ENCODE data around the gene SLC35E2B.

SLC35E2B gene

GRCh38 chr1:1672181-1672965, 20.2 kb downstream of the SLC35E2B start:
- no peak for TF ChIP-seq SIN3A (IDR thresholded peaks at IDR 0.05; ENCODE audit: borderline replicate concordance, insufficient read depth, low read length)
- TF ChIP-seq POLR2AphosphoS5 (IDR thresholded peaks at IDR 0.05; ENCODE audit: low read depth, low read length): no peak
- TF ChIP-seq REST (IDR thresholded peaks at IDR 0.05; ENCODE audit: insufficient read depth in 1 of 2, low read depth in 2 of 2, low read length in 2 of 2): no peak
- no peak for TF ChIP-seq FOXP2 (optimal IDR thresholded peaks at IDR 0.05; ENCODE audit: borderline replicate concordance, extremely low read depth, extremely low read length, insufficient read depth)
- TF ChIP-seq TAF1 (IDR thresholded peaks at IDR 0.05; ENCODE audit: borderline replicate concordance, insufficient read depth, low read length): no peak

- no peak for TF ChIP-seq POLR2AphosphoS5 (IDR thresholded peaks at IDR 0.05; ENCODE audit: low read depth, low read length)
- TF ChIP-seq TAF1 (IDR thresholded peaks at IDR 0.05; ENCODE audit: borderline replicate concordance, insufficient read depth, low read length): no peak
- no peak for TF ChIP-seq FOXP2 (optimal IDR thresholded peaks at IDR 0.05; ENCODE audit: borderline replicate concordance, extremely low read depth, extremely low read length, insufficient read depth)
- no peak for TF ChIP-seq REST (IDR thresholded peaks at IDR 0.05; ENCODE audit: insufficient read depth in 1 of 2, low read depth in 2 of 2, low read length in 2 of 2)
- no peak for TF ChIP-seq SIN3A (IDR thresholded peaks at IDR 0.05; ENCODE audit: borderline replicate concordance, insufficient read depth, low read length)
Measured at GRCh38 chr1:1671365-1672119, 21.1 kb downstream of the SLC35E2B start.

GRCh38 chr1:1670866-1671265, 21.7 kb downstream of the SLC35E2B start:
- TF ChIP-seq POLR2AphosphoS5 (IDR thresholded peaks at IDR 0.05; ENCODE audit: low read depth, low read length): no peak

GRCh38 chr1:1669468-1670440, 22.8 kb downstream of the SLC35E2B start:
- TF ChIP-seq SIN3A (IDR thresholded peaks at IDR 0.05; ENCODE audit: borderline replicate concordance, insufficient read depth, low read length): no peak
- no peak for TF ChIP-seq POLR2AphosphoS5 (IDR thresholded peaks at IDR 0.05; ENCODE audit: low read depth, low read length)
- no peak for TF ChIP-seq TAF1 (IDR thresholded peaks at IDR 0.05; ENCODE audit: borderline replicate concordance, insufficient read depth, low read length)
- no peak for TF ChIP-seq REST (IDR thresholded peaks at IDR 0.05; ENCODE audit: insufficient read depth in 1 of 2, low read depth in 2 of 2, low read length in 2 of 2)
- no peak for TF ChIP-seq FOXP2 (optimal IDR thresholded peaks at IDR 0.05; ENCODE audit: borderline replicate concordance, extremely low read depth, extremely low read length, insufficient read depth)

- TF ChIP-seq REST (IDR thresholded peaks at IDR 0.05; ENCODE audit: insufficient read depth in 1 of 2, low read depth in 2 of 2, low read length in 2 of 2): no peak
- TF ChIP-seq POLR2AphosphoS5 (IDR thresholded peaks at IDR 0.05; ENCODE audit: low read depth, low read length): no peak
Measured at GRCh38 chr1:1666526-1666925, 26.1 kb downstream of the SLC35E2B start.
